ENCODE data around the gene PLCD3.

DNA sequence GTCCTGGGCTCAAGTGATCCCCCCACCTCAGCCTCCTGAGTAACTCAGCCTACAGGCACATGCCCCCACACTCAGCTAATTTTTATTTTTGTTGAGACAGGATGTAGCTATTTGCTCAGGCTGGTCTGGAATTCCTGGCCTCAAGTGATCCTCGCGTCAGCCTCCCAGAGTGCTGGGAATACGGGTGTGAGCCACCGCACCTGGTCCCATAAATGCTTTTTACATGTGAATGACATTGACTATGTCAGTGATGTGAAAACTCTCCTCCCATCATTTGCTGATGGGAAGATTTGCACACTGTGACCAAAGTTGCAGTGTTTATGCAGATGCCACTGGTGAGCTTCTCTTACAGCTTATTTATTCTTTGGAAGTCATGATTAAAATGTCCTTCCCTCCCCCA is 15.0 kb downstream of the PLCD3 start:
- TF ChIP-seq, protein P1, sequence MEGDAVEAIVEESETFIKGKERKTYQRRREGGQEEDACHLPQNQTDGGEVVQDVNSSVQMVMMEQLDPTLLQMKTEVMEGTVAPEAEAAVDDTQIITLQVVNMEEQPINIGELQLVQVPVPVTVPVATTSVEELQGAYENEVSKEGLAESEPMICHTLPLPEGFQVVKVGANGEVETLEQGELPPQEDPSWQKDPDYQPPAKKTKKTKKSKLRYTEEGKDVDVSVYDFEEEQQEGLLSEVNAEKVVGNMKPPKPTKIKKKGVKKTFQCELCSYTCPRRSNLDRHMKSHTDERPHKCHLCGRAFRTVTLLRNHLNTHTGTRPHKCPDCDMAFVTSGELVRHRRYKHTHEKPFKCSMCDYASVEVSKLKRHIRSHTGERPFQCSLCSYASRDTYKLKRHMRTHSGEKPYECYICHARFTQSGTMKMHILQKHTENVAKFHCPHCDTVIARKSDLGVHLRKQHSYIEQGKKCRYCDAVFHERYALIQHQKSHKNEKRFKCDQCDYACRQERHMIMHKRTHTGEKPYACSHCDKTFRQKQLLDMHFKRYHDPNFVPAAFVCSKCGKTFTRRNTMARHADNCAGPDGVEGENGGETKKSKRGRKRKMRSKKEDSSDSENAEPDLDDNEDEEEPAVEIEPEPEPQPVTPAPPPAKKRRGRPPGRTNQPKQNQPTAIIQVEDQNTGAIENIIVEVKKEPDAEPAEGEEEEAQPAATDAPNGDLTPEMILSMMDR (IDR thresholded peaks at IDR 0.05): no peak
- TF ChIP-seq POLR2A (IDR thresholded peaks at IDR 0.05): no peak

Measured in Peyer's patch (tissue), 4 donors.